H9 (cell line): ENCODE results near the gene KANK2. TPM values are rescaled to one million over a fixed set of nuclear protein-coding genes. Genes with fewer than 3 reads are reported as not detected.

Source experiments
- DNase-seq: peaks from one replicate; pipeline ENCODE4 v3.0.0-alpha.2; 2017
- H2AFZ ChIP-seq: one replicate; pipeline ENCODE4 v1.6.1; 2013; ENCODE audit warnings: mild to moderate bottlenecking, low read length, control low read depth, moderate library complexity
- H2AK5ac ChIP-seq: 2 replicates; pipeline ENCODE4 v1.6.1; 2013; ENCODE audit warnings: low read length, control low read depth, mixed read lengths; ENCODE audit not compliant: insufficient read length
- H2BK120ac ChIP-seq: one replicate; pipeline ENCODE4 v1.6.1; 2013; ENCODE audit warnings: low read depth, mild to moderate bottlenecking, low read length, control low read depth, inconsistent platforms; ENCODE audit not compliant: poor library complexity, severe bottlenecking
- H2BK12ac ChIP-seq: 2 replicates; pipeline ENCODE4 v1.6.1; 2013; ENCODE audit warnings: low read length, control low read depth, mixed read lengths, low read depth; ENCODE audit not compliant: insufficient read length
- H2BK15ac ChIP-seq: 2 replicates; pipeline ENCODE4 v1.6.1; 2013; ENCODE audit warnings: low read depth, low read length, control low read depth
- H2BK20ac ChIP-seq: one replicate; pipeline ENCODE4 v1.6.1; 2013; ENCODE audit warnings: low read depth, mild to moderate bottlenecking, low read length, control low read depth, inconsistent platforms; ENCODE audit not compliant: poor library complexity, severe bottlenecking
- H2BK5ac ChIP-seq: 2 replicates; pipeline ENCODE4 v1.6.1; 2013; ENCODE audit warnings: low read length, control low read depth, mixed read lengths; ENCODE audit not compliant: insufficient read length
- H3K14ac ChIP-seq: 2 replicates; pipeline ENCODE4 v1.6.1; 2013; ENCODE audit warnings: low read length, control low read depth; ENCODE audit not compliant: insufficient read depth
- H3K18ac ChIP-seq: 2 replicates; pipeline ENCODE4 v1.6.1; 2013; ENCODE audit warnings: low read depth, mild to moderate bottlenecking, mixed read lengths, low read length, control low read depth; ENCODE audit not compliant: insufficient read length
- H3K23ac ChIP-seq: 2 replicates; pipeline ENCODE4 v1.6.1; 2013; ENCODE audit warnings: low read length, control low read depth, mixed read lengths, low read depth; ENCODE audit not compliant: insufficient read length
- H3K23me2 ChIP-seq: 2 replicates; pipeline ENCODE4 v1.6.1; 2013; ENCODE audit warnings: low read depth, mild to moderate bottlenecking, mixed read lengths, low read length, control low read depth; ENCODE audit not compliant: insufficient read length, poor library complexity, severe bottlenecking
- H3K27ac ChIP-seq: 2 replicates; pipeline ENCODE4 v1.5.1; 2013; ENCODE audit warnings: low read length, control low read depth, mixed read lengths, low read depth; ENCODE audit not compliant: insufficient read length
- H3K27me3 ChIP-seq: 2 replicates; pipeline ENCODE4 v1.6.1; 2013; ENCODE audit warnings: low read length, control low read depth, inconsistent platforms; ENCODE audit not compliant: insufficient read depth
- H3K4ac ChIP-seq: 2 replicates; pipeline ENCODE4 v1.6.1; 2013; ENCODE audit warnings: low read depth, mild to moderate bottlenecking, control low read depth, inconsistent platforms, low read length, moderate library complexity
- H3K4me1 ChIP-seq: 2 replicates; pipeline ENCODE4 v1.6.1; 2013; ENCODE audit warnings: low read length, control low read depth, inconsistent platforms; ENCODE audit not compliant: insufficient read depth
- H3K4me2 ChIP-seq: 2 replicates; pipeline ENCODE4 v1.6.1; 2013; ENCODE audit warnings: low read length, control low read depth, mixed read lengths; ENCODE audit not compliant: insufficient read length, insufficient read depth
- H3K56ac ChIP-seq: 2 replicates; pipeline ENCODE4 v1.6.1; 2013; ENCODE audit warnings: low read depth, mild to moderate bottlenecking, mixed read lengths, low read length, control low read depth; ENCODE audit not compliant: insufficient read length
- H3K79me1 ChIP-seq: 2 replicates; pipeline ENCODE4 v1.6.1; 2013; ENCODE audit warnings: low read depth, mild to moderate bottlenecking, moderate library complexity, low read length, control low read depth, inconsistent platforms; ENCODE audit not compliant: insufficient read depth, poor library complexity, severe bottlenecking
- H3K79me2 ChIP-seq: 2 replicates; pipeline ENCODE4 v1.6.1; 2013; ENCODE audit warnings: low read length, control low read depth, inconsistent platforms; ENCODE audit not compliant: insufficient read depth
- H3K9ac ChIP-seq: 2 replicates; pipeline ENCODE4 v1.6.1; 2013; ENCODE audit warnings: low read length, control low read depth, mixed read lengths; ENCODE audit not compliant: insufficient read length; ENCODE audit errors: extremely low read depth
- H3K9me3 ChIP-seq: one replicate; pipeline ENCODE4 v1.6.1; 2013; ENCODE audit warnings: low read depth, low read length, inconsistent platforms; ENCODE audit not compliant: control insufficient read depth
- H3T11ph ChIP-seq: one replicate; pipeline ENCODE4 v1.6.1; 2013; ENCODE audit warnings: mild to moderate bottlenecking, low read length, control low read depth, inconsistent platforms
- H4K20me1 ChIP-seq: one replicate; pipeline ENCODE4 v1.6.1; 2013; ENCODE audit not compliant: control insufficient read depth, insufficient read length, insufficient read depth
- H4K5ac ChIP-seq: 2 replicates; pipeline ENCODE4 v1.6.1; 2013; ENCODE audit warnings: low read depth, mild to moderate bottlenecking, mixed read lengths, low read length, control low read depth; ENCODE audit not compliant: insufficient read length
- H4K8ac ChIP-seq: replicated peaks from 2 replicates; pipeline ENCODE4 v1.6.1; 2013; ENCODE audit warnings: low read length, control low read depth, mixed read lengths, low read depth; ENCODE audit not compliant: insufficient read length
- H4K91ac ChIP-seq: 2 replicates; pipeline ENCODE4 v1.6.1; 2013; ENCODE audit warnings: low read depth, mild to moderate bottlenecking, moderate library complexity, mixed read lengths, low read length, control low read depth; ENCODE audit not compliant: insufficient read length
- H3K27ac Mint-ChIP-seq, 3 experiments: 2 replicates in 2 of 3; 3 replicates in 1 of 3; pipeline ENCODE4 v1.8.0; 2020 to 2021; ENCODE audit warnings: mixed read lengths in 3 of 3, mild to moderate bottlenecking in 1 of 3, moderate library complexity in 1 of 3
- H3K27me3 Mint-ChIP-seq: 2 replicates; pipeline ENCODE4 v1.8.0; 2021; ENCODE audit warnings: low read depth, mild to moderate bottlenecking, moderate library complexity, mixed read lengths
- H3K36me3 Mint-ChIP-seq, 3 experiments: 2 replicates in 2 of 3; 3 replicates in 1 of 3; pipeline ENCODE4 v1.8.0; 2020 to 2021; ENCODE audit warnings: low read depth in 3 of 3, mixed read lengths in 3 of 3; ENCODE audit not compliant: insufficient read depth in 1 of 3
- H3K4me1 Mint-ChIP-seq, 2 experiments: 2 replicates each; pipeline ENCODE4 v1.8.0; 2020; ENCODE audit warnings: mixed read lengths in 2 of 2
- H3K4me3 Mint-ChIP-seq, 2 experiments: 2 replicates in 1 of 2; 3 replicates in 1 of 2; pipeline ENCODE4 v1.8.0; 2020 to 2021; ENCODE audit warnings: mild to moderate bottlenecking in 2 of 2, mixed read lengths in 2 of 2, moderate library complexity in 1 of 2
- H3K9me3 Mint-ChIP-seq, 2 experiments: 2 replicates in 1 of 2; 3 replicates in 1 of 2; pipeline ENCODE4 v1.8.0; 2020; ENCODE audit warnings: mild to moderate bottlenecking in 2 of 2, mixed read lengths in 2 of 2, moderate library complexity in 1 of 2
- CTCF ChIP-seq: fragments of 200-600 bp; sonication (generic); conservative IDR thresholded peaks from 3 replicates; pipeline ENCODE4 v1.8.0; 2021; ENCODE audit warnings: antibody characterized with exemption, mild to moderate bottlenecking
- WGBS: extraction: QIAGEN DNeasy Blood & Tissue Kit; methylation state at CpG from one replicate; pipeline ENCODE4 v1.1.7; 2013; ENCODE audit warnings: missing lambda C conversion rate, low lambda C conversion rate, mixed read lengths; ENCODE audit not compliant: insufficient read length; ENCODE audit errors: extremely low coverage; 5-methylcytosine and 5-hydroxymethylcytosine counted together
- total RNA-seq: library from RNA; stranded (reverse); gene quantifications from 2 replicates; pipeline ENCODE4 v1.2.1, GENCODE V29; 2021

Gene KANK2
- total RNA-seq, 1 experiment from 2014 or later, result 42.0 TPM

DNA sequence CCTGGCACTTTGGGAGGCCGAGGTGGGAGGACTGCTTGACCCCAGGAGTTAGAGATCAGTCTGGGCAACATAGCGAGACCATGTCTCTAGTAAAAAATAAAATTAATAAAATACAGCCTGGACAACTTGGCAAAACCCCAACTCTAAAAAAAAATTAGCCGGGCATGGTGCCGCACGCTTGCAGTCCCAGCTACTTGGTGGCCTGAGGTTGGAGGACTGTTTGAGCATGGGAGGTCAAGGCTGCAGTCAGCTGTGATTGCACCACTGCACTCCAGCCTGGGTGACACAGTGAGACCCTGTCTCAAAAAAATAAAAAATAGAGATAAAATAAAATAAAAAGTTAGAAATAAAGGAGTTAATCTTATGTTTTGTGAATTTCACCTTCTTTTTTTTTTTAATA lies 26.2 kb downstream of the KANK2 start:
- no peak overlapping the region for H2AK5ac ChIP-seq
- no peaks in the 10 kb centered on the region for H3K9me3 Mint-ChIP-seq
- no peak overlapping the region for H3K9ac ChIP-seq
- peaks cover 20 to 62% (median 59%) of the 10 kb centered on the region in 3 experiments for H3K36me3 Mint-ChIP-seq
- H3K4me3 Mint-ChIP-seq, result no peak overlapping the region
- no peak overlapping the region for H3K18ac ChIP-seq
- H2BK120ac ChIP-seq, result no peak overlapping the region
- H3K79me1 ChIP-seq, result no peaks in the 10 kb centered on the region
- no peaks in the 10 kb centered on the region for H3K4me1 Mint-ChIP-seq
- H3K27ac ChIP-seq, result no peak overlapping the region
- no peaks in the 10 kb centered on the region for H4K20me1 ChIP-seq
- H2BK15ac ChIP-seq, result no peak overlapping the region
- H3T11ph ChIP-seq, result no peak overlapping the region
- no peak for TF ChIP-seq CTCF
- H3K4me2 ChIP-seq, result no peak overlapping the region
- no peaks in the 10 kb centered on the region for H3K27me3 ChIP-seq
- no peak overlapping the region for H4K5ac ChIP-seq
- no peak overlapping the region for H4K8ac ChIP-seq
- no peaks in the 10 kb centered on the region for H3K27me3 Mint-ChIP-seq
- no peaks in the 10 kb centered on the region for H3K4me1 ChIP-seq
- no peak overlapping the region for H4K91ac ChIP-seq
- no peak overlapping the region for H2AFZ ChIP-seq
- WGBS, result no CpG with 5 or more reads among the region's 5 CpGs
- no peak overlapping the region for H3K23ac ChIP-seq
- DNase-seq, result no peak
- no peak overlapping the region for H3K56ac ChIP-seq
- H2BK20ac ChIP-seq, result no peak overlapping the region
- H2BK5ac ChIP-seq, result no peak overlapping the region
- H3K14ac ChIP-seq, result no peak overlapping the region
- H3K9me3 ChIP-seq, result no peaks in the 10 kb centered on the region
- H3K27ac Mint-ChIP-seq, result no peak overlapping the region
- no peaks in the 10 kb centered on the region for H3K23me2 ChIP-seq
- no peak overlapping the region for H3K4ac ChIP-seq
- no peaks in the 10 kb centered on the region for H3K79me2 ChIP-seq
- H2BK12ac ChIP-seq, result no peak overlapping the region
